Brain microvascular endothelial cell (primary cell): ENCODE measurements around the gene NTRK3.

Experiments used
- DNase-seq: peaks from one replicate; pipeline ENCODE4 v3.0.0-alpha.2; 2020
- H3K27ac ChIP-seq: fragments of 250-450 bp; sonication (Bioruptor Pico); 2 replicates; pipeline ENCODE4 v1.5.1; 2020; ENCODE audit warnings: mild to moderate bottlenecking, moderate library complexity
- H3K27me3 ChIP-seq: fragments of 250-450 bp; sonication (Bioruptor Pico); replicated peaks from 2 replicates; pipeline ENCODE4 v1.5.1; 2020; ENCODE audit warnings: mild to moderate bottlenecking
- H3K36me3 ChIP-seq: fragments of 250-450 bp; sonication (Bioruptor Pico); replicated peaks from 2 replicates; pipeline ENCODE4 v1.5.1; 2020; ENCODE audit warnings: mild to moderate bottlenecking
- H3K4me3 ChIP-seq: 2 replicates; pipeline ENCODE4 v1.5.1; 2011; ENCODE audit warnings: low read depth, mild to moderate bottlenecking, control low read depth, low read length, moderate library complexity
- CTCF ChIP-seq: IDR thresholded peaks from 2 replicates; pipeline ENCODE4 v1.5.1; 2011; ENCODE audit warnings: low read depth, mild to moderate bottlenecking, moderate library complexity, low read length, control low read depth, inconsistent platforms; ENCODE audit errors: missing control alignments
- in situ Hi-C: cut with HindIII; loops from 2 replicates; pipeline ENCODE4 v1.10.0; 2017; ENCODE audit warnings: low sequenced_read_pairs, low pct_ligation_motif_present

The NTRK3 gene

GRCh38 chr15:88256279-88257230 lies at the start of gene NTRK3:
NTRK3 (minus strand) TSS chr15:88256739; CDS start chr15:88256153, 586 bp downstream.
- DNase-seq = no peak
- H3K27me3 ChIP-seq = peaks cover 42% of the 10 kb centered on the region
- no peaks in the 10 kb centered on the region for H3K36me3 ChIP-seq
- no peak for TF ChIP-seq CTCF
- in situ Hi-C loops = no loop called here
- H3K27ac ChIP-seq = no peak within 1 kb of the TSS
- H3K4me3 ChIP-seq = no peak within 1 kb of the TSS

- H3K27me3 ChIP-seq = no peaks in the 10 kb centered on the region
These were observed 46.9 kb upstream of the NTRK3 start for GRCh38 chr15:88303395-88303794.

GRCh38 chr15:88302373-88302772 lies 45.8 kb upstream of the NTRK3 start:
- in situ Hi-C loops = no loop called here
- H3K36me3 ChIP-seq = no peaks in the 10 kb centered on the region

More at GRCh38 chr15:88303395-88303794, 46.9 kb upstream of the NTRK3 start:
- H3K4me3 ChIP-seq = no peak overlapping the region
- no peak for DNase-seq
- H3K36me3 ChIP-seq = no peaks in the 10 kb centered on the region
- in situ Hi-C loops = no loop called here
- H3K27ac ChIP-seq = no peak overlapping the region
- TF ChIP-seq CTCF = no peak

GRCh38 chr15:88301311-88301710 lies 44.8 kb upstream of the NTRK3 start:
- no peak overlapping the region for H3K4me3 ChIP-seq
- no peaks in the 10 kb centered on the region for H3K27me3 ChIP-seq
- no peak for DNase-seq
- in situ Hi-C loops = no loop called here
- H3K36me3 ChIP-seq = no peaks in the 10 kb centered on the region
- TF ChIP-seq CTCF = no peak
- no peak overlapping the region for H3K27ac ChIP-seq

More at GRCh38 chr15:88302373-88302772, 45.8 kb upstream of the NTRK3 start:
- no peak for TF ChIP-seq CTCF
- H3K27ac ChIP-seq = no peak overlapping the region
- H3K4me3 ChIP-seq = no peak overlapping the region
- DNase-seq = no peak
- H3K27me3 ChIP-seq = no peaks in the 10 kb centered on the region

- Histone ChIP-seq H3K27me3 (no peaks in the 10 kb centered on the region), H3K27ac (no peak overlapping the region), H3K4me3 (no peak overlapping the region), H3K36me3 (no peaks in the 10 kb centered on the region)
- in situ Hi-C loops = no loop called here
- DNase-seq = no peak
- TF ChIP-seq CTCF = no peak
These were observed 44.3 kb upstream of the NTRK3 start for GRCh38 chr15:88300861-88301260.
